ENCODE measurements around the gene FOCAD. TPM values are rescaled to one million over a fixed set of nuclear protein-coding genes. Genes with fewer than 3 reads are reported as not detected.

The FOCAD gene, protein sequence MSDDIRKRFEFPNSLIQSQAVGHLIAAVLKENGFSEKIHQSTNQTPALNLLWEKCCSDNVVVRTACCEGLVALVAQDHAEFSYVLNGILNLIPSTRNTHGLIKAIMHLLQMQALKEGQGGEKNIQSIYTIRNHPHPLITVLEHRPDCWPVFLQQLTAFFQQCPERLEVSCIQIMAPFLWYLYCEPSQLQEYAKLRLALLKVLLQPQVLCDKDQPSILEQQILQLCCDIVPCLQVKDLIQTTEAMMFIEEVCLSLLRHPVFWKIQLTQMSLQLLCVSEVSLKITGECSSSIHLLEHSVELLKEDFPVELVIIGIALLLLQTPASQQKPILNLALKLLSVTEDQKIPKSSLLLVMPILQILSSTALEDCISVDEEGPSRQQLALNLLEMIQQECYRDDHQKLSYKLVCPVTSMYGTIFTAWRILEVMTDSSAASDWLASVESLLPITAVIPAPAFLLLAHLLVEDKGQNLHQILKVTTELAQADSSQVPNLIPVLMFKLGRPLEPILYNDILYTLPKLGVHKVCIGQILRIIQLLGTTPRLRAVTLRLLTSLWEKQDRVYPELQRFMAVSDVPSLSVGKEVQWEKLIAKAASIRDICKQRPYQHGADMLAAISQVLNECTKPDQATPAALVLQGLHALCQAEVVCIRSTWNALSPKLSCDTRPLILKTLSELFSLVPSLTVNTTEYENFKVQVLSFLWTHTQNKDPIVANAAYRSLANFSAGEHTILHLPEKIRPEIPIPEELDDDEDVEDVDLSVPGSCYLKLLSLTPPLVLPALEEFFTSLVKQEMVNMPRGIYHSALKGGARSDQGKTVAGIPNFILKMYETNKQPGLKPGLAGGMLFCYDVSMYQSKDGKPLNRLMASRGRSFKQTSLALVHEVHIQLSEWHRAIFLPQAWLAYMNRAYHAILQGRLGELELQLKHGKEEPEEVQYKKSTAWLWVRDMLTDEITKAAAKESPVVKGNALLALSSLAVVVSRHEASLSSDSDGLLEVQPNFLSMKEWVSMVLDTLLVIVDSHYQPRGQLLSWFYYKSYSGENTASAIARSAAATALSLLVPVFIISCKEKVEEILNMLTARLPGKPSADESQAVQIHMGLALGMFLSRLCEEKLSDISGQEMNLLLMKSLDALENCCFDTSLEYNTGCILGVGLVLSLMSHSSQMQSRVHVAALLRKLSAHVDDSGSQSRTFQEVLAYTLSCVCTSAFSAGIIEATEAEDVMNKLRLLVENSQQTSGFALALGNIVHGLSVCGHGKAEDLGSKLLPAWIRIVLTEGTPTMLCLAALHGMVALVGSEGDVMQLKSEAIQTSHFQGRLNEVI (N-terminal part only)
- total RNA-seq (2021; ENCODE audit: unreplicated experiment): 40.7 TPM
- 21.6 and 21.7 TPM in 2 replicates for polyA plus RNA-seq (2012)
- Bru-seq, nascent RNA: percentile 84 among the genes with signal in this experiment
- percentile 62 among the genes with signal in this experiment for BruChase-seq, experiment 1, labeled RNA remaining after a 6-hour chase
- BruChase-seq, experiment 2, labeled RNA remaining after a 2-hour chase: percentile 71 among the genes with signal in this experiment
- long read RNA-seq, full-length matches to known transcripts: 2 of 257 reads
- long read RNA-seq, partial matches to known transcripts: 203 of 257 reads
- long read RNA-seq, other reads (novel, unspliced or antisense): 52 of 257 reads

DNA sequence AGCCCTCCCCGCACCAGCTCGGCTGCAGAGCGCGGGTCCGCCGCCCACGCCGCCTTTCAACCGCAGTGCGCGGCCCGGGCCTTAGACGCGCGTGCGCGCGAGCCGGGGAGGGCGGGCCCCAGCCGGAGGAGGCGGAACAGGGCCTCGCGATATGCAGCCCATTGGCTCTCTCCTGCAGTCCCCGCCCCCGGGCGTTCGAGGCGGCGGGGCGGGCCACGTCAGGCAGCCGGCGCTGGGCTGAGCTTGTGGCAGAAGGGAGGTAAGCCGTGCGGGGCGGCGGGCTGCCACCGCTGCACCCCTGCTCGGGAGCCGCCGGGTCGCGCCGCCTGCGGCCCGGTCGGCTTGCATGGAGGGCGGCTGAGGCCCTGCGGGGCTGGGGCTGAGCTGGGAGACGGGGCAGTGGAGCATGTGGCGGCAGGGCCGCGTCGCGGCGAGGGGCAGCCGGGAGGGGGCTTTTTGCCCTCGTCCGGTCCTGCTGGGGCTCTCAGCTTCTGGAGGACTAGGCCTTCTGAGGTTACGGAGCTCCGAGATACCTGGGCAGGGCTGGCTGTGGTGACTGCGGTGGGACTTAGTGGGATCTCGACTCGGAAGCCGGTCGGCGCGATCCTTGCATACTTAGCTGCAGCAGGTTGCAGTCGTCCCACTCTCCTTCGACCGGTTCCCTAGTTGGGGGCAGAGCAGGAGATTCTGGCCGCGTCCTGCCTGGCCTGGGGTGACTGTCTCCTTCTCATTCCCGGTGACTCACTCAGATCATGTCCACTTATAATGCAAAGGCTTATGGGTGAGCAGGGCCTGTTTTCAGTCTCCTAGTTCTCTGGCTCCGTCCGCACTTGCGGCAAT, at the start of gene FOCAD:
Gene FOCAD, plus strand, starts transcription at position 225 of the 840 bp plus-strand sequence. CDS start 31,095 bp downstream, outside the sequence.
- ATAC-seq (peak; percentile 98), DNase-seq (ENCODE audit: low read depth, low spot score) (peak; percentile 78)
- POLR2A ChIA-PET: interaction anchor here (0.7 to 1.9 kb wide), 13 partner anchors 8 to 186 kb away, joined by 3 to 12 read pairs (median 4); partner anchors contain the start of gene MLLT3
- no peaks in the 10 kb centered on the region for H4K20me1 ChIP-seq (ENCODE audit: insufficient read depth)
- no peaks in the 10 kb centered on the region for H3K27me3 ChIP-seq (ENCODE audit: insufficient read depth, low read length)
- H2AFZ ChIP-seq (ENCODE audit: low read depth, low read length, poor library complexity, severe bottlenecking): peak within 1 kb of the TSS; percentile 69
- CTCF ChIA-PET: no interaction called here
- peak within 1 kb of the TSS; percentile 68 to 87 for H3K4me3 ChIP-seq (replicated peaks in 1 of 2; ENCODE audit: low read depth in 1 of 2, low read length in 2 of 2)
- peaks cover 19 to 27% of the 10 kb centered on the region in 2 experiments for H3K4me1 ChIP-seq (ENCODE audit: control insufficient read depth in 1 of 2, insufficient read depth in 2 of 2, low read length in 2 of 2)
- H3K9ac ChIP-seq (ENCODE audit: low read length): peak within 1 kb of the TSS; percentile 90
- no peaks in the 10 kb centered on the region for H3K36me3 ChIP-seq (ENCODE audit: control insufficient read depth in 1 of 2, insufficient read depth in 2 of 2, low read length in 2 of 2)
- no TSS peak for BruUV-seq (replicated peaks)
- peak within 1 kb of the TSS; percentile 86 for H3K4me2 ChIP-seq (ENCODE audit: low read length)
- no peaks in the 10 kb centered on the region for H3K9me2 ChIP-seq (ENCODE audit: insufficient read depth)
- RAD21 ChIA-PET (ENCODE audit: low non-redundant PET in 1 of 2, low total read pairs in 2 of 2, uncharacterized antibody in 2 of 2, unreplicated experiment in 2 of 2): interaction anchor here (0.7 to 1.0 kb wide), 2 partner anchors 26 to 652 kb away, joined by 3 read pairs; no protein-coding TSS in a partner anchor
- no peaks in the 10 kb centered on the region for H3K9me3 ChIP-seq (ENCODE audit: control insufficient read depth in 1 of 2, insufficient read depth in 1 of 2, low read depth in 1 of 2, low read length in 2 of 2)
- H3K27ac ChIP-seq (ENCODE audit: low read depth, low read length): peak within 1 kb of the TSS; percentile 79
- peaks cover 50% of the 10 kb centered on the region for H3K79me2 ChIP-seq (ENCODE audit: insufficient read depth, low read length)
- intact Hi-C loops (cut with micrococcal nuclease): loop anchor here (2.0 kb wide), 1 partner anchor 59 kb away; no protein-coding TSS in a partner anchor
- TF ChIP-seq, protein P1, sequence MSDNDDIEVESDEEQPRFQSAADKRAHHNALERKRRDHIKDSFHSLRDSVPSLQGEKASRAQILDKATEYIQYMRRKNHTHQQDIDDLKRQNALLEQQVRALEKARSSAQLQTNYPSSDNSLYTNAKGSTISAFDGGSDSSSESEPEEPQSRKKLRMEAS (IDR thresholded peaks at IDR 0.05): peak; percentile 40; the same call in 1 of the 2 replicates
- TF ChIP-seq POLR2AphosphoS5 (IDR thresholded peaks at IDR 0.05; ENCODE audit: low read depth, low read length): peak; percentile 96
- peak; percentile 93 for TF ChIP-seq POLR2A (IDR thresholded peaks at IDR 0.05; ENCODE audit: borderline replicate concordance, extremely low read depth, insufficient read depth, insufficient read length)
- TF ChIP-seq, protein P2, sequence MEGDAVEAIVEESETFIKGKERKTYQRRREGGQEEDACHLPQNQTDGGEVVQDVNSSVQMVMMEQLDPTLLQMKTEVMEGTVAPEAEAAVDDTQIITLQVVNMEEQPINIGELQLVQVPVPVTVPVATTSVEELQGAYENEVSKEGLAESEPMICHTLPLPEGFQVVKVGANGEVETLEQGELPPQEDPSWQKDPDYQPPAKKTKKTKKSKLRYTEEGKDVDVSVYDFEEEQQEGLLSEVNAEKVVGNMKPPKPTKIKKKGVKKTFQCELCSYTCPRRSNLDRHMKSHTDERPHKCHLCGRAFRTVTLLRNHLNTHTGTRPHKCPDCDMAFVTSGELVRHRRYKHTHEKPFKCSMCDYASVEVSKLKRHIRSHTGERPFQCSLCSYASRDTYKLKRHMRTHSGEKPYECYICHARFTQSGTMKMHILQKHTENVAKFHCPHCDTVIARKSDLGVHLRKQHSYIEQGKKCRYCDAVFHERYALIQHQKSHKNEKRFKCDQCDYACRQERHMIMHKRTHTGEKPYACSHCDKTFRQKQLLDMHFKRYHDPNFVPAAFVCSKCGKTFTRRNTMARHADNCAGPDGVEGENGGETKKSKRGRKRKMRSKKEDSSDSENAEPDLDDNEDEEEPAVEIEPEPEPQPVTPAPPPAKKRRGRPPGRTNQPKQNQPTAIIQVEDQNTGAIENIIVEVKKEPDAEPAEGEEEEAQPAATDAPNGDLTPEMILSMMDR (IDR thresholded peaks at IDR 0.05 in 2 of 3, conservative IDR thresholded peaks at IDR 0.05 in 1 of 3; ENCODE audit: borderline replicate concordance in 1 of 3, insufficient read depth in 1 of 3, low read depth in 2 of 3, low read length in 2 of 3): no peak
- TF ChIP-seq SIN3A (IDR thresholded peaks at IDR 0.05; ENCODE audit: low read depth): no peak; the same call in 1 of the 2 replicates
- TF ChIP-seq, protein P3, sequence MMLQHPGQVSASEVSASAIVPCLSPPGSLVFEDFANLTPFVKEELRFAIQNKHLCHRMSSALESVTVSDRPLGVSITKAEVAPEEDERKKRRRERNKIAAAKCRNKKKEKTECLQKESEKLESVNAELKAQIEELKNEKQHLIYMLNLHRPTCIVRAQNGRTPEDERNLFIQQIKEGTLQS (IDR thresholded peaks at IDR 0.05): no peak
- TF ChIP-seq JUND (IDR thresholded peaks at IDR 0.05): no peak; the same call in 1 of the 2 replicates
- no peak for TF ChIP-seq CEBPB (IDR thresholded peaks at IDR 0.05; ENCODE audit: low read depth)
- TF ChIP-seq ELF1 (IDR thresholded peaks at IDR 0.05; ENCODE audit: borderline replicate concordance, low read depth): no peak
- peak; percentile 23 for TF ChIP-seq YY1 (IDR thresholded peaks at IDR 0.05; ENCODE audit: extremely low read depth, insufficient replicate concordance, low read depth, low read length)
- no peak for TF ChIP-seq SRF (IDR thresholded peaks at IDR 0.05; ENCODE audit: low read depth)
- no peak for TF ChIP-seq SP1 (IDR thresholded peaks at IDR 0.05; ENCODE audit: low read depth)
- no peak for TF ChIP-seq ZNF274 (IDR thresholded peaks at IDR 0.05; ENCODE audit: low read depth, low read length)
- no peak for TF ChIP-seq EZH2phosphoT487 (IDR thresholded peaks at IDR 0.05; ENCODE audit: borderline replicate concordance)

Data from HCT116 (cell line).